Measurements from ENCODE around the gene CAPN12. TPM values are rescaled to one million over a fixed set of nuclear protein-coding genes. Genes with fewer than 3 reads are reported as not detected.
A peak's percentile ranks its signal among the peaks of the same experiment; 100 is the strongest.

Gene CAPN12
- total RNA-seq, 4 donors from 2014 or later: 5.8 to 56.8 (median 6.4) TPM

DNA sequence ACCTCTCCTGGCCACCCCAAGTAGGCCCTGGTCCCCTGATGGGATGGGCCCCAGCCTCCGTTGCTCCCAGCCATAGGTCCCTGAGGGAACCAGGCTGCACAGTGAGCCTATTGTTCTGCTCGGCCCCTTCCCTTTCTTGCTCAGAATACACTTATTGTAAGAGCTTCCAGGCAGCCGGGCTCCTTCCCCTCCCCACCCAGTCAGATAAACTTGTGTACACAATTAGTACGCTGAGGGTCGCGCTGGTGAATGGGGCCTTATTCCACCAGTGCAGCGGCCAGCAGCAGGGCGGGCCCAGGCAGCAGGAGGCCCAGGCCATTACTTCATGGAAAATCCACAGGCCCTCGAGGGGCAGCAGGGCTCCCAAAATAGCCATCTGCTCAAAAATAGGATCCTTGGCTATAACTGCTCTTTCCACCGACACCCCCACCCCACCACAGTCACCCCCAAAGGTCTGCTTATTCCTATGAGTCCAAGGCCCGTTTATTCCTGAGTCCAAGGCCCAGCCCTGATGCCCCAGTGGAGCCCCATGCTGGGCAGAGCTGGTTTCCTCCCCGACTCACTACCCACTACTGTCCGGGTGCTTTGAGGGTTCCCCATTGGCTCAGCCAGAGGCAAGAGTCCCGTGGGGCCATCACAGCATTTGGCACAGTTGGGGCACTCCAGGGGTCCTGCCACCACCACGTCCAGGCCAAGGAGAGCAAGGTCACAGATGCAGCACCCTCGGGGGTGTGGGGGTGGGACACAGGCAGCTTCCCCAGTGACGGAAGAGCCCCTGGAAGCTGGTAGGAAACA is 22.1 kb downstream of the CAPN12 start:
- Histone ChIP-seq H3K27ac (peak overlapping the region in 2 of 4 donors; percentile 41 to 52), H3K9me3 (no peaks in the 10 kb centered on the region), H3K27me3 (no peaks in the 10 kb centered on the region), H3K4me3 (no peak overlapping the region), H3K36me3 (peaks cover 0 to 100% (median 0%) of the 10 kb centered on the region in 3 donors), H3K4me1 (peaks cover 0 to 6% (median 0%) of the 10 kb centered on the region in 4 donors)
- DNase-seq: no peak
- no peak for TF ChIP-seq POLR2A (IDR thresholded peaks at IDR 0.05)
- TF ChIP-seq, protein P1, sequence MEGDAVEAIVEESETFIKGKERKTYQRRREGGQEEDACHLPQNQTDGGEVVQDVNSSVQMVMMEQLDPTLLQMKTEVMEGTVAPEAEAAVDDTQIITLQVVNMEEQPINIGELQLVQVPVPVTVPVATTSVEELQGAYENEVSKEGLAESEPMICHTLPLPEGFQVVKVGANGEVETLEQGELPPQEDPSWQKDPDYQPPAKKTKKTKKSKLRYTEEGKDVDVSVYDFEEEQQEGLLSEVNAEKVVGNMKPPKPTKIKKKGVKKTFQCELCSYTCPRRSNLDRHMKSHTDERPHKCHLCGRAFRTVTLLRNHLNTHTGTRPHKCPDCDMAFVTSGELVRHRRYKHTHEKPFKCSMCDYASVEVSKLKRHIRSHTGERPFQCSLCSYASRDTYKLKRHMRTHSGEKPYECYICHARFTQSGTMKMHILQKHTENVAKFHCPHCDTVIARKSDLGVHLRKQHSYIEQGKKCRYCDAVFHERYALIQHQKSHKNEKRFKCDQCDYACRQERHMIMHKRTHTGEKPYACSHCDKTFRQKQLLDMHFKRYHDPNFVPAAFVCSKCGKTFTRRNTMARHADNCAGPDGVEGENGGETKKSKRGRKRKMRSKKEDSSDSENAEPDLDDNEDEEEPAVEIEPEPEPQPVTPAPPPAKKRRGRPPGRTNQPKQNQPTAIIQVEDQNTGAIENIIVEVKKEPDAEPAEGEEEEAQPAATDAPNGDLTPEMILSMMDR (IDR thresholded peaks at IDR 0.05): no peak

GRCh38 chr19:38721496-38721895 is 22.8 kb downstream of the CAPN12 start:
- Histone ChIP-seq H3K4me3 (no peak overlapping the region), H3K27me3 (no peaks in the 10 kb centered on the region), H3K4me1 (peaks cover 0 to 6% (median 0%) of the 10 kb centered on the region in 4 donors), H3K36me3 (peaks cover 0 to 100% (median 0%) of the 10 kb centered on the region in 3 donors), H3K27ac (peak overlapping the region in 1 of 4 donors; percentile 52), H3K9me3 (no peaks in the 10 kb centered on the region)
- no peak for DNase-seq
- TF ChIP-seq, protein P1 (IDR thresholded peaks at IDR 0.05): no peak
- no peak for TF ChIP-seq POLR2A (IDR thresholded peaks at IDR 0.05)

DNA sequence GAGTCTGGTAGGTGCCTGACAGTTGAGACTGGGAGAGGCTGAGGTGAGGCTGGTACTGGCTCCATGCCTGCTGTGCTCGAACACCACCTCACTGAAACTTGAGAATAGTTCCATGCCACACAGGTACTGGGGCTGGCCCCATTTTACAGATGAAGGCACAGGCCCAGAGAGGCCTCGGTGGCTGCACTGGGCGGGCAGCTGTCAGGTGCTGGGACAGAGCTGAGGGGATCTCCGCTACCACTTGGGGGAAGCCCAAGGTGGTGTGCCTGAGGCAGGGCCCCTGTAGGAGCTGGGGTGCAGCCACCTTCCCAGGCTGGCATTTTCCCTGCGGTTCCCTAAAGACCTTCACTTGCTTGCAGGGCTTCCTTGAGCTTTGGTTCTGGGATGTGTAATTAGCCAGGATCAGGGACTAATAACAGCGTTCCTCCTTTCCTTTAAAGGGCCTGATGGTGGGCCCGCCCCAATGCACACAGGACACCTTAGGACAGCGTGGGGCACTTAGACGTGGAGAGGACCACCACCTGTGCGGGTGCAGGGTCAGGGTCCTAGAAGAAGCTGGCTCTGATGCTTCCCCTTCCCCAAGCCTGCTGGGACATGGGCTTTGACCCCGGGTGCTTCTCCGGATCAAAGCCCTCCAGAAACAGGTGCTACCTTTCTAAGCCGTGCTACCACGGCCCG is 23.6 kb downstream of the CAPN12 start:
- no peak for DNase-seq
- H3K27ac ChIP-seq: peak overlapping the region in 1 of 4 donors; percentile 52
- peaks cover 0 to 100% (median 0%) of the 10 kb centered on the region in 3 donors for H3K36me3 ChIP-seq
- no peaks in the 10 kb centered on the region for H3K27me3 ChIP-seq
- peaks cover 0 to 6% (median 0%) of the 10 kb centered on the region in 4 donors for H3K4me1 ChIP-seq
- H3K9me3 ChIP-seq: no peaks in the 10 kb centered on the region
- H3K4me3 ChIP-seq: no peak overlapping the region
- TF ChIP-seq, protein P1 (IDR thresholded peaks at IDR 0.05): no peak
- TF ChIP-seq POLR2A (IDR thresholded peaks at IDR 0.05): no peak

GRCh38 chr19:38719761-38720558 is 24.3 kb downstream of the CAPN12 start:
- H3K9me3 ChIP-seq: no peaks in the 10 kb centered on the region
- no peaks in the 10 kb centered on the region for H3K27me3 ChIP-seq
- no peak for TF ChIP-seq POLR2A (IDR thresholded peaks at IDR 0.05)
- TF ChIP-seq, protein P1 (IDR thresholded peaks at IDR 0.05): no peak
- peaks cover 0 to 100% (median 0%) of the 10 kb centered on the region in 3 donors for H3K36me3 ChIP-seq
- no peak overlapping the region for H3K4me3 ChIP-seq
- peaks cover 0 to 6% (median 0%) of the 10 kb centered on the region in 4 donors for H3K4me1 ChIP-seq
- DNase-seq: no peak
- H3K27ac ChIP-seq: peak overlapping the region; percentile 9 to 58 (median 45)
